Body of pancreas (tissue), 4 donors: Measurements from ENCODE around the gene ERI3. TPM values are rescaled to one million over a fixed set of nuclear protein-coding genes. Genes with fewer than 3 reads are reported as not detected.

Source experiments
- ATAC-seq: fragments of 150-250 bp; one replicate; pipeline ENCODE4 v1.9.1; 2016
- DNase-seq, 4 donors: peaks; one replicate each; pipeline ENCODE4 v3.0.0-alpha.2; 2019
- H3K27ac ChIP-seq, 4 donors: fragments of 200-600 bp; sonication (generic); 1 replicate in 3 of 4; 2 replicates in 1 of 4; pipeline versions ENCODE4 v1.5.1 to v1.6.1; 2016 to 2019; ENCODE audit warnings: mild to moderate bottlenecking in 1 of 4, mixed read lengths in 1 of 4, moderate library complexity in 1 of 4
- H3K27me3 ChIP-seq, 2 donors: fragments of 200-600 bp; sonication (generic); one replicate each; pipeline ENCODE4 v1.6.0; 2016; ENCODE audit warnings: mild to moderate bottlenecking in 1 of 2
- H3K36me3 ChIP-seq, 2 donors: fragments of 200-600 bp; sonication (generic); replicated peaks in 1 of 2; 2 replicates each; pipeline ENCODE4 v1.5.1; 2016; ENCODE audit warnings: low read depth in 2 of 2; ENCODE audit not compliant: insufficient read depth in 1 of 2
- H3K4me1 ChIP-seq: fragments of 200-600 bp; sonication (generic); one replicate; pipeline ENCODE4 v1.6.0; 2016
- H3K4me3 ChIP-seq, 2 donors: fragments of 200-600 bp; sonication (generic); 1 replicate in 1 of 2; 2 replicates in 1 of 2; pipeline ENCODE4 v1.5.1; 2016 to 2019
- H3K9me3 ChIP-seq, 3 donors: fragments of 200-600 bp; sonication (generic); 1 replicate in 2 of 3; 2 replicates in 1 of 3; pipeline ENCODE4 v1.5.1; 2016
- POLR2A ChIP-seq, 3 donors: fragments of 450-650 bp; IDR thresholded peaks; one replicate each; pipeline ENCODE4 v1.6.1; 2016; ENCODE audit warnings: antibody characterized with exemption in 3 of 3, mild to moderate bottlenecking in 2 of 3
- WGBS, 2 donors: methylation state at CpG; one replicate each; pipeline ENCODE4 v1.1.5; 2017; 5-methylcytosine and 5-hydroxymethylcytosine counted together
- intact Hi-C: fragments of 100-400 bp; cut with DNase I; formaldehyde crosslinking; loops from one replicate; pipeline ENCODE4 v1.15.1; 2023
- total RNA-seq, 2 donors: library from RNA; depleted of rRNA; stranded (reverse); fragments of >200 nt; gene quantifications; one replicate each; pipeline ENCODE4 v1.1.0, GENCODE V29; 2016
- TF ChIP-seq, protein P1 (sequence below), 7 experiments: fragments of 450-650 bp in 4 of 7; fragments of 200-600 bp in 3 of 7; sonication (generic) in 3 of 7; IDR thresholded peaks; one replicate each; pipeline ENCODE4 v1.5.1; 2016 to 2019; ENCODE audit warnings: antibody characterized with exemption in 7 of 7

Gene ERI3
- total RNA-seq, 2 donors from 2014 or later: 17.4 to 59.7 TPM

DNA sequence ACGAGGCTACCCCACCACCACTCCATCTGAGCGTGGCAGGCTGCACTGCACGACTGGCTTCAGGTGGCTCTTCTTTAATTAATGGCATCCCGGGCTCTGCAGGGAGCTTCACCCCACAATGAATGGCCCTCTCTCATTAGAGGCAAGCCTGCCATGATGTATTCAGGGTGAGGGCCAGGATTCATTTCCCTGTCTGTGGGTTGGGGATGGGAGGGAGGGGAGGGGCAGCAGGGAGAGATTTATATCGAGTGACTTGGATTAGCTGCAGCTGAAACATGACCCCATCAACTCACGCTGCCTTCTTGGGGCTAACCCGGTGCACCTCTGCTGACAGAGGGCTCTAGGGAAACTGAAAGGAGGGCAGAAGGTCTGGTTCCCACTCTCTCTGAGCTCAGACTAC lies 54.2 kb downstream of the ERI3 start:
- Histone ChIP-seq H3K27me3 (no peaks in the 10 kb centered on the region), H3K4me1 (no peaks in the 10 kb centered on the region), H3K27ac (no peak overlapping the region), H3K4me3 (no peak overlapping the region), H3K9me3 (no peaks in the 10 kb centered on the region), H3K36me3 (peaks cover 5 to 8% of the 10 kb centered on the region in 2 donors)
- no peak for TF ChIP-seq POLR2A (IDR thresholded peaks at IDR 0.05)
- TF ChIP-seq, protein P1, sequence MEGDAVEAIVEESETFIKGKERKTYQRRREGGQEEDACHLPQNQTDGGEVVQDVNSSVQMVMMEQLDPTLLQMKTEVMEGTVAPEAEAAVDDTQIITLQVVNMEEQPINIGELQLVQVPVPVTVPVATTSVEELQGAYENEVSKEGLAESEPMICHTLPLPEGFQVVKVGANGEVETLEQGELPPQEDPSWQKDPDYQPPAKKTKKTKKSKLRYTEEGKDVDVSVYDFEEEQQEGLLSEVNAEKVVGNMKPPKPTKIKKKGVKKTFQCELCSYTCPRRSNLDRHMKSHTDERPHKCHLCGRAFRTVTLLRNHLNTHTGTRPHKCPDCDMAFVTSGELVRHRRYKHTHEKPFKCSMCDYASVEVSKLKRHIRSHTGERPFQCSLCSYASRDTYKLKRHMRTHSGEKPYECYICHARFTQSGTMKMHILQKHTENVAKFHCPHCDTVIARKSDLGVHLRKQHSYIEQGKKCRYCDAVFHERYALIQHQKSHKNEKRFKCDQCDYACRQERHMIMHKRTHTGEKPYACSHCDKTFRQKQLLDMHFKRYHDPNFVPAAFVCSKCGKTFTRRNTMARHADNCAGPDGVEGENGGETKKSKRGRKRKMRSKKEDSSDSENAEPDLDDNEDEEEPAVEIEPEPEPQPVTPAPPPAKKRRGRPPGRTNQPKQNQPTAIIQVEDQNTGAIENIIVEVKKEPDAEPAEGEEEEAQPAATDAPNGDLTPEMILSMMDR (IDR thresholded peaks at IDR 0.05): no peak
- 66 to 72% methylated on average over 6 to 7 of the region's 7 CpGs for WGBS, 2 donors
- intact Hi-C loops: no loop called here
- no peak for ATAC-seq
- no peak for DNase-seq

GRCh38 chr1:44297695-44298400 lies 57.2 kb downstream of the ERI3 start:
- no peaks in the 10 kb centered on the region for H3K9me3 ChIP-seq
- 74 to 86% methylated on average over 2 of the region's 2 CpGs for WGBS, 2 donors
- no peaks in the 10 kb centered on the region for H3K27me3 ChIP-seq
- H3K36me3 ChIP-seq: peaks cover 5 to 8% of the 10 kb centered on the region in 2 donors
- no peak overlapping the region for H3K27ac ChIP-seq
- intact Hi-C loops: no loop called here
- no peak for TF ChIP-seq POLR2A (IDR thresholded peaks at IDR 0.05)
- TF ChIP-seq, protein P1 (IDR thresholded peaks at IDR 0.05): no peak
- H3K4me3 ChIP-seq: no peak overlapping the region
- ATAC-seq (no peak), DNase-seq (no peak)
- H3K4me1 ChIP-seq: peaks cover 20% of the 10 kb centered on the region

DNA sequence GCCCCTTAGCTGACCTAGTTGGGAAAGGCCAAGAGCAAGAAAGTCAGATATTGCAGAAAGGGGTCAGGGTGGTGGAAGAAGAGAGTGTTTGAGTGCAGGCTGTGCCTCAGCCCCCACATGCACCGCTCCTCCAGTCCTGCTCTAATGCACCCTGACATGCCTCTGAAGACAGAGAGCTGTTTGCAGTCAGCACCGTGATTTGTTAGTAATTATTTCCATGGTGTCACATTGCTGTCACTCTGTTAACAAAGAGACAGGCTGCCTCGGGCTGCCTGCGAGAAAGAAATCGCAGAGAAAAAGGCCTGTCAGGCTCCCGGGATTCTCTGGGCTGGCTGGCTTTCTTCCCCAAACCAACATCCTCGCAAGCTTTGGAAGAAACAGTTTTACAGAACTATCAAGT lies 58.3 kb downstream of the ERI3 start:
- no peak for TF ChIP-seq POLR2A (IDR thresholded peaks at IDR 0.05)
- TF ChIP-seq, protein P1 (IDR thresholded peaks at IDR 0.05): no peak
- Histone ChIP-seq H3K4me3 (no peak overlapping the region), H3K27ac (no peak overlapping the region), H3K4me1 (peaks cover 22% of the 10 kb centered on the region), H3K9me3 (no peaks in the 10 kb centered on the region), H3K36me3 (peaks cover 5 to 8% of the 10 kb centered on the region in 2 donors), H3K27me3 (no peaks in the 10 kb centered on the region)
- WGBS, 2 donors: 88 to 91% methylated on average over 7 of the region's 7 CpGs
- DNase-seq (no peak), ATAC-seq (no peak)
- intact Hi-C loops: no loop called here

DNA sequence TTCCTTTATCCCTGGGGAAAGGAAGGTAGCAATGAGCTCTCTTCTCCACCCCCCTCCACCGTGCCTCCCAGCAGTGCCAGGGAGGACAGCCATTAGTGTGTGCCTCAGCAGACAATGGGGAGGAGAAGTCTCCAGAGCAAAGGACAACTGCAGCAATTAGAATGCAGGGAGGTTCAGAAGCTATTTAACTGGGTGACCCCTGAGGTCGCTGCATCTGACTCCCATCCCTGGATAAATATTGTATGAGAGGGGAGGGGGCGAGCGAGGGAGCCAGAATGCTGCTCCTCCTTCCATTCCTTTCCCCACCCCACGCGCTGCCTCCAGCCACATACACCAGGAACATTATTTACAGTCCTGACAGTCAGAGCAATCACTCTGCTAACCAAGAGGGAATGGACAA lies 59.0 kb downstream of the ERI3 start:
- intact Hi-C loops: no loop called here
- ATAC-seq (no peak), DNase-seq (no peak)
- Histone ChIP-seq H3K36me3 (peaks cover 5 to 8% of the 10 kb centered on the region in 2 donors), H3K9me3 (no peaks in the 10 kb centered on the region), H3K4me3 (no peak overlapping the region), H3K27ac (no peak overlapping the region), H3K4me1 (peaks cover 22% of the 10 kb centered on the region), H3K27me3 (no peaks in the 10 kb centered on the region)
- 88 to 98% methylated on average over 5 to 6 of the region's 6 CpGs for WGBS, 2 donors
- TF ChIP-seq POLR2A (IDR thresholded peaks at IDR 0.05): no peak
- TF ChIP-seq, protein P1 (IDR thresholded peaks at IDR 0.05): no peak

DNA sequence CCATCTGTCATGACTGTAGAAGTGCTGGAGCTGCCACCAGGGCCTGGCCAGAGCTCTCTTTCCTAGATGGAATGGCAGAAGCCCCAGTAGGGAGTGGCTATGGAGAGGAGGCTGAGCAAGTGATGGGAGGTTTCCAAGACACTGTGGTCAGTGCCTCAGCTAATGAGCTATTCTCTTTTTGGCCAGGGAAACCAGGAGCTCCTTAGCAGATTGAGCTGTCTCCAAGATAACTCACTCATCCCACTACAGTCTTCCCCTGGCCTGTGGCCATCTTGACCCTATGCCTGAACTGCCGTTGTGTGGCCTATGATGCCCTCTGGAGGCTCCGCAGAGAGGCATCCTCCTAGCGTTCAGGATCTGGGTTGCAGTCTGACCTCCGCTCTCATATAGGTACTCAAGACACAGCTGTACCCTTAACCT lies 60.5 kb downstream of the ERI3 start:
- H3K4me1 ChIP-seq: peaks cover 22% of the 10 kb centered on the region
- peaks cover 5 to 8% of the 10 kb centered on the region in 2 donors for H3K36me3 ChIP-seq
- intact Hi-C loops: no loop called here
- DNase-seq (peak in 3 of 4 donors; percentile 31 to 43 (median 34)), ATAC-seq (peak; percentile 7)
- H3K4me3 ChIP-seq: no peak overlapping the region
- WGBS, 2 donors: 83 to 91% methylated on average over 4 of the region's 4 CpGs
- no peak for TF ChIP-seq POLR2A (IDR thresholded peaks at IDR 0.05)
- TF ChIP-seq, protein P1 (IDR thresholded peaks at IDR 0.05): peak in 2 of 7 experiments; percentile 5 to 20
- H3K27ac ChIP-seq: peak overlapping the region; percentile 28 to 80 (median 74)
- no peaks in the 10 kb centered on the region for H3K27me3 ChIP-seq
- H3K9me3 ChIP-seq: no peaks in the 10 kb centered on the region
